Tibial nerve (tissue), 4 donors: ENCODE results near the gene GPR162. TPM values are rescaled to one million over a fixed set of nuclear protein-coding genes. Genes with fewer than 3 reads are reported as not detected.

Experiments used
- DNase-seq, 2 donors: peaks; one replicate each; pipeline ENCODE4 v3.0.0-alpha.2; 2019; ENCODE audit warnings: low spot score in 2 of 2
- H3K27ac ChIP-seq, 4 donors: fragments of 200-600 bp; sonication (generic) in 3 of 4; one replicate each; pipeline ENCODE4 v1.5.1; 2017 to 2019; ENCODE audit warnings: mild to moderate bottlenecking in 1 of 4
- H3K27me3 ChIP-seq, 2 donors: fragments of 200-600 bp; sonication (generic) in 1 of 2; one replicate each; pipeline versions ENCODE4 v1.5.1 to v1.6.0; 2017 to 2019
- H3K36me3 ChIP-seq, 3 donors: fragments of 200-600 bp; sonication (generic); one replicate each; pipeline ENCODE4 v1.5.1; 2018 to 2019
- H3K4me1 ChIP-seq, 4 donors: fragments of 200-600 bp; sonication (generic) in 3 of 4; one replicate each; pipeline ENCODE4 v1.5.1; 2017 to 2019
- H3K4me3 ChIP-seq, 4 donors: fragments of 200-600 bp; sonication (generic) in 3 of 4; one replicate each; pipeline ENCODE4 v1.5.1; 2017 to 2019; ENCODE audit warnings: mild to moderate bottlenecking in 1 of 4, moderate library complexity in 1 of 4
- H3K9me3 ChIP-seq, 4 donors: fragments of 200-600 bp; sonication (generic) in 3 of 4; one replicate each; pipeline ENCODE4 v1.5.1; 2017 to 2019
- CTCF ChIP-seq, 5 experiments: fragments of 200-600 bp in 3 of 5; fragments of 450-650 bp in 2 of 5; sonication (generic) in 3 of 5; IDR thresholded peaks; one replicate each; pipeline ENCODE4 v1.5.1; 2016 to 2019; ENCODE audit warnings: antibody characterized with exemption in 5 of 5, mild to moderate bottlenecking in 3 of 5, moderate library complexity in 2 of 5
- EP300 ChIP-seq, 2 donors: sonication (generic); formaldehyde crosslinking; IDR thresholded peaks; one replicate each; pipeline ENCODE4 v1.6.1; 2017; ENCODE audit warnings: antibody characterized with exemption in 2 of 2, mild to moderate bottlenecking in 1 of 2
- POLR2A ChIP-seq, 2 donors: fragments of 450-650 bp; IDR thresholded peaks; one replicate each; pipeline ENCODE4 v1.6.1; 2017; ENCODE audit warnings: antibody characterized with exemption in 2 of 2, mild to moderate bottlenecking in 2 of 2, moderate library complexity in 2 of 2
- WGBS, 2 donors: methylation state at CpG; one replicate each; pipeline ENCODE4 v1.1.5; 2018; 5-methylcytosine and 5-hydroxymethylcytosine counted together
- total RNA-seq, 4 donors: library from RNA; depleted of rRNA; stranded (reverse); fragments of >200 nt; gene quantifications; one replicate each; pipeline ENCODE4 v1.1.0, GENCODE V29; 2016

The GPR162 gene
- total RNA-seq, 4 donors from 2014 or later, result 1.3 to 5.4 (median 2.2) TPM

DNA sequence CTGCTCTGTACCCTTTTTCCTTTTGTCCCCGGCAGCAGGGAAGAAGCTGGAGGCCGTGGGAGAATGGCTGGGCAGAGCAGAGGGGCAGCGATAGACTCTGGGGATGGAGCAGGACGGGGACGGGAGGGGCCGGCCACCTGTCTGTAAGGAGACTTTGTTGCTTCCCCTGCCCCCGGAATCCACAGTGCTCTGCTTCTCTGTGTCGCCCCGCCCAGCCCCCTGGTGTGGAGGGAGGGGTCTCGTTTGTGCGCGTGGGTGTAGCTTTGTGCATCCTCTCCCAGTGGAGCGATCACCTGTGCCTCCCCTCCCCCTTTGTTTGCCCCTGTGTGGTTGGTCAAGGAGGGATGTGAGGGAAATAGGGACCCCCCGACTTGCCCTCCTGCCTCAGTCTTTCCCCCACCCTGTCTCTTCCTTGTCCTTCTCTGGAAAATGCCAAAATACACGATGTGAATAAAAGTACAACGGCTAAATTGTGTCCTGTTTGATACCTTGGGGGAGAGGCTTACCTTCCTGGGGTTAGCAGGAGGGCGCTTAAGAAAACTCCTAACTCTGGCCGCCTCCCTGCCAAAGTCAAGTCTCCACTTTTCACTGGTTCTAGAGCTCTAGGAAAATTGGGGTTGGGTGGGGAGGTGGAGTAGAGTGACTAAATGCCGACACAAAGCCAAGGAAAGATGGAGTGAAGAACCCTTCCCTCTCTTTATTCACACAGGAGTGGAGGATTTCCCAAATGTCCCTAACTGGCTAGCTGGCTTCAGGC, 44.7 kb downstream of the GPR162 start:
- TF ChIP-seq POLR2A (IDR thresholded peaks at IDR 0.05) (no peak), CTCF (IDR thresholded peaks at IDR 0.05) (no peak), EP300 (IDR thresholded peaks at IDR 0.05) (no peak)
- Histone ChIP-seq H3K4me1 (peaks cover 0 to 42% (median 23%) of the 10 kb centered on the region in 4 donors), H3K9me3 (no peaks in the 10 kb centered on the region), H3K27ac (peak overlapping the region; percentile 77 to 98 (median 96)), H3K4me3 (peak overlapping the region; percentile 76 to 96 (median 94)), H3K27me3 (no peaks in the 10 kb centered on the region), H3K36me3 (peaks cover 0 to 69% (median 9%) of the 10 kb centered on the region in 3 donors)
- 70 to 74% methylated on average over 18 to 19 of the region's 19 CpGs for WGBS, 2 donors
- no peak for DNase-seq

- DNase-seq, result peak in 1 of 2 donors; percentile 71
- Histone ChIP-seq H3K4me1 (peaks cover 0 to 49% (median 29%) of the 10 kb centered on the region in 4 donors), H3K36me3 (peaks cover 0 to 64% (median 2%) of the 10 kb centered on the region in 3 donors), H3K9me3 (no peaks in the 10 kb centered on the region), H3K4me3 (peak overlapping the region; percentile 76 to 96 (median 94)), H3K27me3 (no peaks in the 10 kb centered on the region), H3K27ac (peak overlapping the region; percentile 77 to 98 (median 96))
- no peak for TF ChIP-seq EP300 (IDR thresholded peaks at IDR 0.05)
- TF ChIP-seq CTCF (IDR thresholded peaks at IDR 0.05), result no peak
- TF ChIP-seq POLR2A (IDR thresholded peaks at IDR 0.05), result no peak
- 0% methylated on average over 16 to 27 of the region's 33 CpGs for WGBS, 2 donors
These were observed 45.3 kb downstream of the GPR162 start for GRCh38 chr12:6866920-6867412.

DNA sequence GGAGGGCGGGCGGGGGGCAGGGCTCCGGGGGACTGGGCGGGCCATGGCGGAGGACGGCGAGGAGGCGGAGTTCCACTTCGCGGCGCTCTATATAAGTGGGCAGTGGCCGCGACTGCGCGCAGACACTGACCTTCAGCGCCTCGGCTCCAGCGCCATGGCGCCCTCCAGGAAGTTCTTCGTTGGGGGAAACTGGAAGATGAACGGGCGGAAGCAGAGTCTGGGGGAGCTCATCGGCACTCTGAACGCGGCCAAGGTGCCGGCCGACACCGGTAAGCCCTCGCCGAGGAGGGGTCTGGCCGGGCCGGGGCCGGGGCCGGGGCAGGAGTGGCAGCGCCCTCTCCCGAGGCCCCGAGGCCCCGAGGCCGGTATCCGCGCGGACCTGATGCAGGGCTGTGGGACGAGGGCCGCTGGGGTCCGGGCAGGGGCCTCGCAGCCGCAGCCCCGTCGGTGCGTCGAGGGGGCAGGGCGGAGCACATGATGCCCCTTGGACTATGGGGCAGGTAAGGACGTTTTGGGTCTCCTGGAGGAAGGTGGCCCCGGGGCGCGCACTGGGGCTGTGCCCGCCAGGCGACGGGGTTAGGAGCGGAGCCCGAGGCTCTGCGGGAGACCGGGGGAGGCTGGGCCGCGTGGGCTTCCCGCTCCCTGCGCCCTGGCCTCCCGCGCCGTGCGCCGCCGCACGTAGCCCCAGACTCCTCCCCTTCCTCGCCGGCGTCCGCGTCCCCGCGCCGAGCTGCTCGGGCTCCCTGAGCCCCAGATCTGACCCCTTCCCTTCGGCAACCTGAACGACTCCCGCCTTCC, 46.0 kb downstream of the GPR162 start, which contains the start of gene TPI1:
TPI1 (plus strand) TSS at position 119 of the 798 bp plus-strand sequence; CDS start at position 155, 36 bp downstream.
- peak within 1 kb of the TSS; percentile 77 to 98 (median 96) for H3K27ac ChIP-seq
- TF ChIP-seq EP300 (IDR thresholded peaks at IDR 0.05), result peak in 1 of 2 donors; percentile 99
- TF ChIP-seq CTCF (IDR thresholded peaks at IDR 0.05), result peak in 3 of 5 experiments; percentile 3 to 23 (median 10)
- peak; percentile 96 for TF ChIP-seq POLR2A (IDR thresholded peaks at IDR 0.05)
- WGBS, 2 donors, result 0 to 2% methylated on average over 15 to 24 of the region's 86 CpGs
- H3K36me3 ChIP-seq, result peaks cover 0 to 58% (median 0%) of the 10 kb centered on the region in 3 donors
- peak in 1 of 2 donors; percentile 74 for DNase-seq
- H3K4me1 ChIP-seq, result peaks cover 0 to 52% (median 32%) of the 10 kb centered on the region in 4 donors
- no peaks in the 10 kb centered on the region for H3K9me3 ChIP-seq
- H3K27me3 ChIP-seq, result no peaks in the 10 kb centered on the region
- peak within 1 kb of the TSS; percentile 76 to 96 (median 94) for H3K4me3 ChIP-seq

GRCh38 chr12:6868211-6869048, 46.8 kb downstream of the GPR162 start:
- Histone ChIP-seq H3K27ac (peak overlapping the region; percentile 77 to 98 (median 96)), H3K27me3 (no peaks in the 10 kb centered on the region), H3K4me3 (peak overlapping the region; percentile 76 to 96 (median 94)), H3K9me3 (no peaks in the 10 kb centered on the region), H3K4me1 (peaks cover 0 to 52% (median 32%) of the 10 kb centered on the region in 4 donors), H3K36me3 (peaks cover 0 to 50% (median 0%) of the 10 kb centered on the region in 3 donors)
- no peak for DNase-seq
- 5 to 7% methylated on average over 17 to 22 of the region's 22 CpGs for WGBS, 2 donors
- TF ChIP-seq EP300 (IDR thresholded peaks at IDR 0.05) (no peak), POLR2A (IDR thresholded peaks at IDR 0.05) (no peak), CTCF (IDR thresholded peaks at IDR 0.05) (no peak)
